Endothelial cell of umbilical vein (primary cell): ENCODE results near the gene MRPL2.

Experiments used
- MYC ChIP-seq: IDR thresholded peaks from one replicate; pipeline ENCODE4 v1.6.1; 2011; ENCODE audit warnings: mild to moderate bottlenecking, low read depth, low read length
- POLR2A ChIP-seq: IDR thresholded peaks from 2 replicates; pipeline ENCODE4 v1.6.1; 2012; ENCODE audit warnings: low read depth, mild to moderate bottlenecking, control low read depth, low read length
- TF ChIP-seq, protein P1 (sequence below), 2 donors: IDR thresholded peaks; 1 replicate in 1 of 2; 2 replicates in 1 of 2; pipeline ENCODE4 v1.5.1; 2011; ENCODE audit warnings: low read length in 2 of 2, mild to moderate bottlenecking in 2 of 2, moderate library complexity in 2 of 2, control low read depth in 1 of 2, inconsistent platforms in 1 of 2, low read depth in 1 of 2; ENCODE audit not compliant: insufficient read depth in 1 of 2; ENCODE audit errors: extremely low read depth in 1 of 2

DNA sequence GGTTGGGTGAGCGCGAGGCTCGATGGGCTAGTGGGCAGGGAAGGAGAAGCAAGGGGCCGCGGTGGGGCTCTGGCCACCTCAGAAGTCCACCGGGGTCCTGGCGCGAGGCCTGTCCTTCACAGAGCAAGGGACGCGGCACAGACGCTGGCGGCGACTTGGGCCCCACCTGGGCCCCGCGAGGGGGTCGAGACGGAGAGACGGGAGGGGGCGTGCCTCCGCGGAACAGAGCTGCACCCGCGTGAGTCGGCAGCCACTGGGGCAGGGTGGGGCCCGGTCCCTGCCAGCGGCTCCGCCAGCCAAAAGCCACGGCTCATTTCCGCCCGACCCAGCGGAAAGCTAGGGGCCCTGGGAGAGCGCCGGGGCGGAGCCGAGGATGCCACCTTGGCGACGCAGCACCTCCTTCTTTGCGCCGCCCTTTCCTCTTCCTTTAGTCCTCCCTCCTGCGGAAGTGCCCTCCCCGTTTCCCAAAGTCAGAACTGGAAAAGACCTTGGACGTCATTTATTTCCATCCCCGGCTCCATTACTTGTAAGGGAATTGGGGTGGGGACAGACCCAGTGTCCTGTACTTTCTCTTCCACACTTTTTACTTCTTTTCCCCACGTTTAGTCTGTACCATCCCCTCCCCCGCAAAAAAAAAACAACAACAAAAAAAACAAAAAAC, 5.6 kb downstream of the MRPL2 start, which contains the start of gene CUL7:
- TF ChIP-seq MYC: no peak
- TF ChIP-seq, protein P1, sequence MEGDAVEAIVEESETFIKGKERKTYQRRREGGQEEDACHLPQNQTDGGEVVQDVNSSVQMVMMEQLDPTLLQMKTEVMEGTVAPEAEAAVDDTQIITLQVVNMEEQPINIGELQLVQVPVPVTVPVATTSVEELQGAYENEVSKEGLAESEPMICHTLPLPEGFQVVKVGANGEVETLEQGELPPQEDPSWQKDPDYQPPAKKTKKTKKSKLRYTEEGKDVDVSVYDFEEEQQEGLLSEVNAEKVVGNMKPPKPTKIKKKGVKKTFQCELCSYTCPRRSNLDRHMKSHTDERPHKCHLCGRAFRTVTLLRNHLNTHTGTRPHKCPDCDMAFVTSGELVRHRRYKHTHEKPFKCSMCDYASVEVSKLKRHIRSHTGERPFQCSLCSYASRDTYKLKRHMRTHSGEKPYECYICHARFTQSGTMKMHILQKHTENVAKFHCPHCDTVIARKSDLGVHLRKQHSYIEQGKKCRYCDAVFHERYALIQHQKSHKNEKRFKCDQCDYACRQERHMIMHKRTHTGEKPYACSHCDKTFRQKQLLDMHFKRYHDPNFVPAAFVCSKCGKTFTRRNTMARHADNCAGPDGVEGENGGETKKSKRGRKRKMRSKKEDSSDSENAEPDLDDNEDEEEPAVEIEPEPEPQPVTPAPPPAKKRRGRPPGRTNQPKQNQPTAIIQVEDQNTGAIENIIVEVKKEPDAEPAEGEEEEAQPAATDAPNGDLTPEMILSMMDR (IDR thresholded peaks at IDR 0.05; ENCODE audit: extremely low read depth in 1 of 2, insufficient read depth in 1 of 2, low read depth in 1 of 2, low read length in 2 of 2): no peak
- TF ChIP-seq POLR2A: peak; percentile 99
